ENCODE measurements around the gene OXNAD1. TPM values are rescaled to one million over a fixed set of nuclear protein-coding genes. Genes with fewer than 3 reads are reported as not detected.

Gene OXNAD1
- total RNA-seq, 1 experiment from 2014 or later = 27.6 TPM

DNA sequence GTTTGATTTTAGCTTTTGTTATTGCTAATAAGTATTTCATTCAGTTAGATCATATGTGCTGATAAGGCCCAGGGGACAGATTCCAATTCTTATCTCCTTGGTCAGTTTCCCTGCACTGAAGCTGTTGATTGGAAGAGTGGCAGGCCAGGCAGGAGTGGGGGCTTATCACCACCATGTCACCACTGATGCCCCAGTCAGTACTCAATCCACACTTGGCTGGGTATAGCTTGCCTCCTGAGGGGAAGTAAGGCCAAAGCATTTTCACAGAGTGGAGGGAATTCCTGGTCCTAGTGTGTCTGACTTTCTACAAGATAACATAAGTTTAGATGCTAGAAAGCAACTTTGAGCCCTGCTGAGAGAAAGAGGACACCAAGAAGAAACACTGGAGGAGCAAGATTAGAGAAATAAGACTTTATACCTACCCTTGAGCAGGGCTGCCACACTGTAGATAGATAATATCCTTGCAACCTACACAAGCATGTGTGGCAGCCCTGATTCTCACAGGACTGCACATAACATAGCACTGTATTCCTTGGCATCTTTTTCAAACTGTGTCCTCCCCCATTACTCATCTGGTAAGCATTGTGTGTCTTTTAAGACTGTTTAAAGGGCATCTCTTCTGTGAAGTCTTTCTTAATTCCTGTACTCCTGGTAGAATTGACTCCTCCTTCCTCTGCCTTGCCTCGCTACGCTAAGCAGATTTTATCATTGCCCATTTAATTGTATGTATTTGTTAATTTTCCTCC, 24.3 kb downstream of the OXNAD1 start:
- ChIA-PET CTCF (interaction anchor here (0.6 to 5.7 kb wide), 17 partner anchors 11 to 1127 kb away, joined by 3 to 111 read pairs (median 4); no protein-coding TSS in a partner anchor), POLR2A (no interaction called here)
- no peak overlapping the region for H3K4me3 Mint-ChIP-seq (ENCODE audit: unreplicated experiment)
- TF ChIP-seq, protein P1, sequence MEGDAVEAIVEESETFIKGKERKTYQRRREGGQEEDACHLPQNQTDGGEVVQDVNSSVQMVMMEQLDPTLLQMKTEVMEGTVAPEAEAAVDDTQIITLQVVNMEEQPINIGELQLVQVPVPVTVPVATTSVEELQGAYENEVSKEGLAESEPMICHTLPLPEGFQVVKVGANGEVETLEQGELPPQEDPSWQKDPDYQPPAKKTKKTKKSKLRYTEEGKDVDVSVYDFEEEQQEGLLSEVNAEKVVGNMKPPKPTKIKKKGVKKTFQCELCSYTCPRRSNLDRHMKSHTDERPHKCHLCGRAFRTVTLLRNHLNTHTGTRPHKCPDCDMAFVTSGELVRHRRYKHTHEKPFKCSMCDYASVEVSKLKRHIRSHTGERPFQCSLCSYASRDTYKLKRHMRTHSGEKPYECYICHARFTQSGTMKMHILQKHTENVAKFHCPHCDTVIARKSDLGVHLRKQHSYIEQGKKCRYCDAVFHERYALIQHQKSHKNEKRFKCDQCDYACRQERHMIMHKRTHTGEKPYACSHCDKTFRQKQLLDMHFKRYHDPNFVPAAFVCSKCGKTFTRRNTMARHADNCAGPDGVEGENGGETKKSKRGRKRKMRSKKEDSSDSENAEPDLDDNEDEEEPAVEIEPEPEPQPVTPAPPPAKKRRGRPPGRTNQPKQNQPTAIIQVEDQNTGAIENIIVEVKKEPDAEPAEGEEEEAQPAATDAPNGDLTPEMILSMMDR (IDR thresholded peaks at IDR 0.05; ENCODE audit: unreplicated experiment) = no peak
- no peak overlapping the region for H3K27ac Mint-ChIP-seq (ENCODE audit: low read depth, unreplicated experiment)
- H3K4me1 Mint-ChIP-seq (ENCODE audit: insufficient read depth, unreplicated experiment) = no peaks in the 10 kb centered on the region
- no peaks in the 10 kb centered on the region for H3K27me3 Mint-ChIP-seq (ENCODE audit: insufficient read depth, unreplicated experiment)
- intact Hi-C loops (cut with micrococcal nuclease) = no loop called here
- no TSS peak for BruUV-seq (replicated peaks)
- H3K9me3 Mint-ChIP-seq (ENCODE audit: unreplicated experiment) = no peaks in the 10 kb centered on the region
- DNase-seq (ENCODE audit: unreplicated experiment) = no peak
- H3K36me3 Mint-ChIP-seq (ENCODE audit: insufficient read depth, unreplicated experiment) = peaks cover 37% of the 10 kb centered on the region

DNA sequence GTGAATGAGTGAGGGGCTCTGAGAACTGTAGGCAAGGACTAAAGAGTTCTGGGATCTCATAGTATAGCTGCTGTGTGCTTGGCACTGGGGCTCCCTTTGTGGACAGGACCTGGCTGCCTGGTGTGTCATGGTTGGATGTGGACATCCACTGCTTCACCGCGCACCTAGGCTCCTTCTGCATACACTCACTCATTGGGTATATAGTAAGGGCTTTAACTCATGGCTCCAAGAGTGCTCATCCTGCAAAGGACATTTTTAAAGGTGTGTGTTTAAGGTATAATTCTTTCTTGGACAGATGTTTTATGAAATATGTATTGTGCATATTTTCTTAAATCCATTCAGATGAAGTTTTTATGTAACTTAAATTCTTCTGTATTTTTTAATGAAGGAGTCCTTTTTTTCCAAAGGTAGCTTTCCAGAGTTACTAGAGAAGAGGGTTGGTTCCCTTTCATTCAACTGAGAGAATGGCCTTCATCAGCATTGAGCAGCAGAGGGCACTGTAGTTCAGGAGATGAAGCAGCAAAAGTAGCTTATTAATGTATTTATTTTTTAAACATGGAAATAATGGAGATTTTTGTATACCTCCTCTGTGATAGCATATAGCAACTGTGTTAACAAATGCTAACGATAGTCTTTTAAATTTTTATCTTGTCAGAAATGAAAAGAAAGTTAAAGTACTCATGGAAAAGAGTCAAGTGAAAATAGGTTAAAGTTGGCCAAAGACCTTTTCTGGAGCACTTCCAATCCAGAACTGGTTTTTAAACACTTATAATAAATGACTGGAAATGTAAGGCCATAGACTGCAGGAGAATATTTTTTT, 25.2 kb downstream of the OXNAD1 start:
- CTCF ChIA-PET = interaction anchor here (0.6 to 5.7 kb wide), 31 partner anchors 9 to 1147 kb away, joined by 3 to 111 read pairs (median 4); no protein-coding TSS in a partner anchor
- DNase-seq (ENCODE audit: unreplicated experiment) = peak; percentile 59
- Mint-ChIP-seq H3K27me3 (ENCODE audit: insufficient read depth, unreplicated experiment) (no peaks in the 10 kb centered on the region), H3K36me3 (ENCODE audit: insufficient read depth, unreplicated experiment) (peaks cover 41% of the 10 kb centered on the region), H3K9me3 (ENCODE audit: unreplicated experiment) (no peaks in the 10 kb centered on the region), H3K4me1 (ENCODE audit: insufficient read depth, unreplicated experiment) (no peaks in the 10 kb centered on the region), H3K27ac (ENCODE audit: low read depth, unreplicated experiment) (peak overlapping the region; percentile 39), H3K4me3 (ENCODE audit: unreplicated experiment) (no peak overlapping the region)
- POLR2A ChIA-PET = interaction anchor here (0.8 to 1.0 kb wide), 4 partner anchors 10 to 260 kb away, joined by 3 to 5 read pairs (median 4); no protein-coding TSS in a partner anchor
- no TSS peak for BruUV-seq (replicated peaks)
- TF ChIP-seq, protein P1 (IDR thresholded peaks at IDR 0.05; ENCODE audit: unreplicated experiment) = peak; percentile 81
- intact Hi-C loops (cut with micrococcal nuclease) = loop anchor here (1.0 to 2.0 kb wide), 3 partner anchors 227 to 943 kb away; no protein-coding TSS in a partner anchor

DNA sequence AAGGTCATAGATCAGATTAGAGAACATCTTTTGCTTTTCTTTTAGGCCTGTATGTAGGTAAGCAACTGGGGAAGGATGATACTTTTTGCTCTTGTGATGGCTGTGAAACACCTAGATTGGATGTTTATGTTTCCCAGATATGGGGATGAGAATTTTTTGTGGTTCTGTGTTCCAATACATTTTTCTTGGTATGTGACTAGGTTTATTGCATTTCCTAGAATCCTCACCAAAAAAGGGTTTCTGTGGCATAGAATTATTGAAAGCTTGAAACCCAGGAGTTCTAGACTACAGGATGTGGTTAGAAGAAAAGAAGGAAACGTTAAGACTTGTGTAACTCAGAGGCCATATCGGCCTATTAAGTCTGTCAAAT, 25.8 kb downstream of the OXNAD1 start:
- Mint-ChIP-seq H3K4me3 (ENCODE audit: unreplicated experiment) (no peak overlapping the region), H3K9me3 (ENCODE audit: unreplicated experiment) (no peaks in the 10 kb centered on the region), H3K27me3 (ENCODE audit: insufficient read depth, unreplicated experiment) (no peaks in the 10 kb centered on the region), H3K4me1 (ENCODE audit: insufficient read depth, unreplicated experiment) (no peaks in the 10 kb centered on the region), H3K27ac (ENCODE audit: low read depth, unreplicated experiment) (peak overlapping the region; percentile 39), H3K36me3 (ENCODE audit: insufficient read depth, unreplicated experiment) (peaks cover 47% of the 10 kb centered on the region)
- TF ChIP-seq, protein P1 (IDR thresholded peaks at IDR 0.05; ENCODE audit: unreplicated experiment) = no peak
- ChIA-PET CTCF (interaction anchor here (0.6 to 5.7 kb wide), 32 partner anchors 10 to 1146 kb away, joined by 3 to 111 read pairs (median 4); no protein-coding TSS in a partner anchor), POLR2A (interaction anchor here (1.0 kb wide), 3 partner anchors 15 to 259 kb away, joined by 3 to 5 read pairs (median 4); no protein-coding TSS in a partner anchor)
- intact Hi-C loops (cut with micrococcal nuclease) = loop anchor here (1.0 to 2.0 kb wide), 3 partner anchors 226 to 942 kb away; no protein-coding TSS in a partner anchor
- no peak for DNase-seq (ENCODE audit: unreplicated experiment)
- BruUV-seq (replicated peaks) = no TSS peak

DNA sequence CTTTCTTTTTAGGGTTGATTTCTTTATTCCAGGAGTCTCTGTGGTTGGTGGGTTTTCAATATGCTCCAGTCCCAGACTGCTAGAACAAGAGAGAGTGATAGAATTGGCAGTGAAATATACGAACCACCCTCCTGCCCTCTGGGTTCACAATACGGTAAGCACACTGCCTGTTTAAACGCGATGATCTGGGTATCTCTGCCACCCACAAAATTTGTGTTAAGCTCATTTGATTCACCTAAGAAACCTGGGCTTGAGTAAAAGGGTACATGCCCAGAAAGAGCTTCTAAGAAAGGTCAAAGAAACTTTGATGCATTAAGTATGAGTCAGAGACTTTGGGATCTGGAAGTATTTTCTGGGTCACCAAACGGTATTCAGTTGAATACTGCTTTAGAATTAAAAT, 29.8 kb downstream of the OXNAD1 start:
- Mint-ChIP-seq H3K9me3 (ENCODE audit: unreplicated experiment) (no peaks in the 10 kb centered on the region), H3K36me3 (ENCODE audit: insufficient read depth, unreplicated experiment) (peaks cover 61% of the 10 kb centered on the region), H3K4me3 (ENCODE audit: unreplicated experiment) (no peak overlapping the region), H3K4me1 (ENCODE audit: insufficient read depth, unreplicated experiment) (no peaks in the 10 kb centered on the region), H3K27ac (ENCODE audit: low read depth, unreplicated experiment) (no peak overlapping the region), H3K27me3 (ENCODE audit: insufficient read depth, unreplicated experiment) (no peaks in the 10 kb centered on the region)
- intact Hi-C loops (cut with micrococcal nuclease) = no loop called here
- TF ChIP-seq, protein P1 (IDR thresholded peaks at IDR 0.05; ENCODE audit: unreplicated experiment) = no peak
- no TSS peak for BruUV-seq (replicated peaks)
- DNase-seq (ENCODE audit: unreplicated experiment) = no peak
- ChIA-PET CTCF (interaction anchor here (0.5 to 1.8 kb wide), 4 partner anchors 10 to 1030 kb away, joined by 3 to 14 read pairs (median 3); no protein-coding TSS in a partner anchor), POLR2A (interaction anchor here (0.8 to 1.1 kb wide), 2 partner anchors 12 to 40 kb away, joined by 3 read pairs; no protein-coding TSS in a partner anchor)

Measured in MCF 10A (cell line).